ENCODE data around the gene VPS33B. TPM values are rescaled to one million over a fixed set of nuclear protein-coding genes. Genes with fewer than 3 reads are reported as not detected.
"Not testable (repeated sequence)": the region's sequence is repeated elsewhere in the genome, so short reads cannot be mapped to it uniquely, and the experiment has no call there.

Gene VPS33B
- total RNA-seq, 4 donors from 2014 or later, result 7.4 to 13.9 (median 12.4) TPM

DNA sequence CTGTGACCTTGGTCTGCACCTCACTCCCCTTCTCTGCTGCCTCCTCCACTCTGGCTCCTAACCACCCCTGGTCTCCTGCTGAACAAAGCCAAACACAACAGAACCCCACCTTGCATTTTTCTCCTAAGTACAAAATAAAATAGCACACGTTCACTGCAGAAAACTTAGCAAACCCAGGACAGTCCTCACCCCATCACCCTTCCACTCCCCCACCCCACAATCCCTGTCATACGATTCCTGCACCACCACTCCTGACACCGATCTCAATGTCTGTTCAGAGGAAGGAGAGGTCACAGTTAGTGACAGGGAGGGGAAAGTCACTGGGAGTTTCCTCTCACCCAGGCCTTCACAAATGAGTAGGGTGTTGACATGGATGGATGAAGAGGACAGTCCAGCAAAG lies 4.2 kb downstream of the VPS33B start:
- WGBS, 2 donors, result 77 to 78% methylated on average over 3 of the region's 3 CpGs
- DNase-seq, result no peak
- peaks cover 10 to 16% of the 10 kb centered on the region in 2 donors for H3K4me1 ChIP-seq
- H3K36me3 ChIP-seq, result peaks cover 5 to 7% of the 10 kb centered on the region in 2 donors
- H3K9me3 ChIP-seq, result no peaks in the 10 kb centered on the region
- intact Hi-C loops (cut with DNase I), result no loop called here
- no peak overlapping the region for H3K4me3 ChIP-seq (replicated peaks in 1 of 3)
- H3K27me3 ChIP-seq, result no peaks in the 10 kb centered on the region
- H3K27ac ChIP-seq, result no peak overlapping the region
- no peak for TF ChIP-seq CTCF (IDR thresholded peaks at IDR 0.05)
- no peak for TF ChIP-seq POLR2A (IDR thresholded peaks at IDR 0.05)

- no peak for TF ChIP-seq CTCF (IDR thresholded peaks at IDR 0.05)
- no peak for TF ChIP-seq POLR2A (IDR thresholded peaks at IDR 0.05)
- no peaks in the 10 kb centered on the region for H3K27me3 ChIP-seq
- H3K4me1 ChIP-seq, result peaks cover 10 to 16% of the 10 kb centered on the region in 2 donors
- WGBS, 2 donors, result 78 to 84% methylated on average over 5 of the region's 5 CpGs
- intact Hi-C loops (cut with DNase I), result no loop called here
- no peak for DNase-seq
- H3K4me3 ChIP-seq (replicated peaks in 1 of 3), result no peak overlapping the region
- H3K36me3 ChIP-seq, result peaks cover 8 to 11% of the 10 kb centered on the region in 2 donors
- H3K27ac ChIP-seq, result no peak overlapping the region
- H3K9me3 ChIP-seq, result no peaks in the 10 kb centered on the region
Measured at GRCh38 chr15:91017716-91018115, 4.7 kb downstream of the VPS33B start.

- peaks cover 17 to 29% of the 10 kb centered on the region in 2 donors for H3K36me3 ChIP-seq
- H3K27ac ChIP-seq; intact Hi-C loops (cut with DNase I); DNase-seq; H3K4me1 ChIP-seq; H3K4me3 ChIP-seq (replicated peaks in 1 of 3); H3K9me3 ChIP-seq; H3K27me3 ChIP-seq: not testable (repeated sequence)
- WGBS, 2 donors, result 92 to 95% methylated on average over 10 of the region's 10 CpGs
Measured at GRCh38 chr15:91013701-91014100, 8.7 kb downstream of the VPS33B start.

- TF ChIP-seq POLR2A (IDR thresholded peaks at IDR 0.05), result no peak
- no peak for TF ChIP-seq CTCF (IDR thresholded peaks at IDR 0.05)
- Histone ChIP-seq H3K36me3 (peaks cover 38 to 65% of the 10 kb centered on the region in 2 donors), H3K9me3 (no peaks in the 10 kb centered on the region), H3K4me3 (replicated peaks in 1 of 3) (no peak overlapping the region), H3K27me3 (no peaks in the 10 kb centered on the region), H3K4me1 (no peaks in the 10 kb centered on the region), H3K27ac (no peak overlapping the region)
- intact Hi-C loops (cut with DNase I), result no loop called here
- 93 to 98% methylated on average over 3 of the region's 3 CpGs for WGBS, 2 donors
- no peak for DNase-seq
Measured at GRCh38 chr15:91007266-91007665, 15.1 kb downstream of the VPS33B start.

DNA sequence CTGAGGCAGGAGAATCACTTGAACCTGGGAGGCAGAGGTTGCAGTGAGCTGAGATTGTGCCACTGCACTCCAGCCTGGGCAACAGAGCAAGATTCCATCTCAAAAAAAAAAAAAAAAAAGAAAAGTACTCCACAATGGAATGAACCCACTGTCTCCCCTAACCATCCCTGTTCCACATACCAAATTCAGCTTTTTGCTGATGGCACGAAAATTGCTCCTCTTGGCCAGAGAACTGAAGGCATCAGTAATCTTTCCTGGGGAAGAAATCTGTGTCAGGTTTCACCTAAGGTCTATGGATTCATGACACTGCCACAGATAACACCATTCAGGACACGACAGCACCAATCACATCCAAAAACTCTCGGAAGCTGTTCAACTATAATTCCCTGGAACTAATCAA lies 21.2 kb downstream of the VPS33B start:
- Histone ChIP-seq H3K36me3 (peaks cover 13 to 58% of the 10 kb centered on the region in 2 donors), H3K9me3 (no peaks in the 10 kb centered on the region), H3K4me1 (no peaks in the 10 kb centered on the region), H3K27ac (no peak overlapping the region), H3K27me3 (no peaks in the 10 kb centered on the region), H3K4me3 (replicated peaks in 1 of 3) (no peak overlapping the region)
- no peak for TF ChIP-seq CTCF (IDR thresholded peaks at IDR 0.05)
- TF ChIP-seq POLR2A (IDR thresholded peaks at IDR 0.05), result no peak
- no peak for DNase-seq
- WGBS, 2 donors, result 89 to 96% methylated on average over 3 of the region's 3 CpGs
- intact Hi-C loops (cut with DNase I), result no loop called here

- DNase-seq, result no peak
- TF ChIP-seq POLR2A (IDR thresholded peaks at IDR 0.05) (no peak), CTCF (IDR thresholded peaks at IDR 0.05) (no peak)
- H3K27me3 ChIP-seq, result no peaks in the 10 kb centered on the region
- no peak overlapping the region for H3K4me3 ChIP-seq (replicated peaks in 1 of 3)
- H3K36me3 ChIP-seq, result peaks cover 0 to 37% of the 10 kb centered on the region in 2 donors
- H3K27ac ChIP-seq, result no peak overlapping the region
- H3K4me1 ChIP-seq, result no peaks in the 10 kb centered on the region
- 89 to 90% methylated on average over 8 of the region's 8 CpGs for WGBS, 2 donors
- H3K9me3 ChIP-seq, result no peaks in the 10 kb centered on the region
- intact Hi-C loops (cut with DNase I), result no loop called here
Measured at GRCh38 chr15:90998737-90999136, 23.7 kb downstream of the VPS33B start.

Measured in thyroid gland (tissue), 4 donors.